HG03103 (cell line): ENCODE results near the gene MUC15.

Source experiments
- ATAC-seq: cut with Tn5 transposase; IDR thresholded peaks from one replicate; pipeline ENCODE4 v1.9.1; 2021; ENCODE audit warnings: low read depth; ENCODE audit not compliant: unreplicated experiment

Gene MUC15

DNA sequence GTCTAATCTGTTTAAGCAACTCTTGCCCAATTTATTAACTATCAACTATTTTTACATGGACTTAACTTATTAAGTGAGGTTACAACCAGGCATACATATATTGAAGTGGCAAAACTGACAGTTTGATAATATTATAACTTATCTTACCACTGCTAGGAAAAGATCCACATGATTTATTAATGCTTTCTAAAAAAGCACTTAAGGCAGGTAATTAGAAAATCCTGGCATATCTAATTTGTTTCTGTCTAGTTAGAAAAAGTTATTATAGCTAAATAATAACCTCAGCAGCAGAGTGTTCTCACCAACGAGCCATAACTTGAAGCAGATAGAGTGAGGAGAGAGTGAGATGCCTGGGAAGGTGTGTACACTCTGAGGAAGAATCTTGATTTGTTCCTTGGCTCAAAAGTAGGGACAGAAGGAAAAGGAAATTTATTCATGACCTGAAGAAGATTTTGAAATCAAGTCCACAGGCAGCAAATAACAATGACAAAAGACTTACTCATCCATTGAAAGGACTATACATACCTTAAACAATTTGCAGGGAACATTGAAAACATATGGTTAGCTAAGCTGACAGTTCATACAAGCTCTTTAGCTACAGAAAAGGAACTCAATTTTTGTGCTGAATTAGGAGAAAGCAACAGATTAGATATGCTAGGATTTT is 7.1 kb upstream of the MUC15 start:
- no peak for ATAC-seq

- ATAC-seq, result no peak
These were observed 3.9 kb upstream of the MUC15 start for GRCh38 chr11:26575946-26576345.

DNA sequence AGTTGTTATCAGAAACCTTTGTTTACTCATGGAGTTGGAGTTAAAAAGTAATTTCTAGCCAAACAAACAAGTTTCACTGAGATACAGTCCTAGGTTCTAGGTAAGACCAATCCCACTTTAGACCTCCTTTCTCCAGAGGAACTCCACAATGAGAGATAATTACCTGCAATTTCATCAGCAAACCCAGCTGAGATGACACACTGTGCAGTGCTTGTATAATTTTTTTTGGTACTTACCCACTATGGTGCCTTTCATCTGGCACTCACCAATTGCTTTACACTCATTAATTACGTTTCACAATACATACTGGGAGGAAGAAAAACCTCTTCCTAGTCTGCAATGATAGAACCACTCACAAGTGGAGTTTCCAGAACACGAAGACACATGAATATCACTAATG is 1.8 kb upstream of the MUC15 start:
- no peak for ATAC-seq

DNA sequence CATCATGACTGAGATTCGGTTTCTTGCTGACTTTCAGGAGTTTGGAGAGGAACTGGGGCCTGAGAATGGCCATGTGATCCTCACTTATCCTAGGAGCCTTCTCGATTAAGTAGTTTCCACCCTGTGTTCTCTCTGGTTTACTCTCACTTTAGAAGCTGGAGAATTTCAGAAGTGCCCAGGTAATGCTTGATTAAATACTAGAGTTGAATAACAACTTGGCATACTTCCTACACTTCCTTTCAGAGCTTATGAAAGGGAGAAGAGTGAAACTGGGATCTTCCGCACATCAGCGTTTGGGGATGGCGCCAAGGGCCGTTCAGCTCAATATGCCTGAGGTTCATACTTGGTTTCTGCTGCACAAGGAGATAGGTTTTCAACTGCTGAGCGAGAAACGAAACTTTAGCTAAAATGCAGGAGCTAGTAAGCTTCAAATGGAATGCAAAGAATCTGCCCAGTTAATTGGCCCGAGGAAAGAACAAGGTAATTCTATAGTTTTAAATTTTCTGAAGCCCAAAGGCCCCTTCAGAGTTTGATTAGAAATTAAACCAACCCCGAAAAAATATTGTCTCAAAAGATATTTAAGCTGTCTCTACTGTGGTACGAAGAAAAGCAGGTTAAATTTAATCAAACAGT is 823 bp upstream of the MUC15 start:
- no peak for ATAC-seq

- no peak for ATAC-seq
These were observed 2.4 kb downstream of the MUC15 start for GRCh38 chr11:26569646-26570045.

DNA sequence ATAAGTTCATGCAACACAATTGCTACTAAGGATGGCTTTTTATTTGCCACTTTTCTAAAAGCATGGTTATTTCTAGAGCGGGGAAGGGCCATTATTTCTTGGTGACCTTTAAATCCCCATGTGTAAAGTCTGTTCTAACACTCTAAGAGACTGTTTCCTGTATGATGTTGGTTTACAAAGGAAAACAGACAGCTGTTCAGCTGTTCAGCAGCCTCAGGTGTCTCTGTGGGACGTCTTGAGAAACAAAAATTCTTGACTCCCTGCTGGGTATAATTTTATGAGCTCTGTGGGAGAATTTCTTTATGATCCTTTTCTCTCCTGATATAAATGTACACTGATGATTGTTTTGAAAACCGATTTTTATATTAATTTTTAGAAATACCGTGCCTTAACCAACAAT is 13.9 kb downstream of the MUC15 start:
- ATAC-seq, result no peak

GRCh38 chr11:26557666-26558065 is 14.4 kb downstream of the MUC15 start:
- ATAC-seq, result no peak

- no peak for ATAC-seq
These were observed 15.5 kb downstream of the MUC15 start for GRCh38 chr11:26556582-26556981.

GRCh38 chr11:26554455-26554854 is 17.6 kb downstream of the MUC15 start:
- ATAC-seq, result no peak

DNA sequence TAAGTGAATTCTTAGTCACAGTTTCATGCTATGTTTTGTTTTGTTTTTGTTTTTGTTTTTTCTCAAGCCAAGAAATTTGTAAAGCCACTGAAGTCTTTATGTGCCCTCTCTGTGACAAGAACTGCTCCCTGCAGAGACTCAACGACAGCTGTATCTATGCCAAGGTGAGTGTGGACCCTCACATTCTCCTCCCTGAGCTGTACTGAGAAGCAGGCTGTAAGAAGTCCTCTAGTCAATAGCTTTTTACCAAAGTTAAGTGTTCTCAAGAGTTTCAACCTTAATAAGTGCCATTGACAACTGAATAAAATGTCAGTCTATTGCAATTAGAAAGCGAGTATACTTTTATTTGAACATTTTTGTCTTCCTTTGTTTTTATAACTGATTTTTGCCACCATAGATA is 18.9 kb downstream of the MUC15 start:
- ATAC-seq, result no peak

DNA sequence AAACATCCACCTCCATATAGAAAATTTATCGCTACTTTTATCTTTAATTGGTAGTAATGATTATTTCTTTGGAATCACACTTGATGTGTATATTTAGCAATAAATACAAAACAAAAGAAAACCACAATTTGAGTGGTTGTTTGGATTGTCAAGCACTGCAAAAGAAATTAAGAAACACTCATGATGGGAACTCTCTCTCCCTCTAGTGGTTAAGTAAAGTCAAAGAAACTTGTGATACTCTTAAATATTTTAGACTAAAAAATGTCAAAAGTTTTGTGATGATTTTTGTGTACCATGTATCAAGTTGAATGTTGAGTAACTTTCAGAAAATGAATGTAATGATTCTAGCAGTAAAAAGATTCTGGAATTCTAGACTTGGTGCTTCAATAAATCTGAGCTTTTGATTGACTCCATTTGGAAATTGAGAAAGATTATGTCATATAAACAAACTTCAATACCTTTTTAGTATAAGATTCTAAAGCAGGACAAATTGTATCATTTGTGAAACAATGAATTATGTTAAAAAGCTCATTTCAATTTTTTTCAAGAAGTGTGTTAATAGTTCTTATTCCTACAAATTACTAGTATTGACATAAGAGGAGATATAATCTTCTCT is 20.8 kb downstream of the MUC15 start:
- no peak for ATAC-seq

GRCh38 chr11:26550022-26550421 is 22.0 kb downstream of the MUC15 start:
- ATAC-seq, result no peak

DNA sequence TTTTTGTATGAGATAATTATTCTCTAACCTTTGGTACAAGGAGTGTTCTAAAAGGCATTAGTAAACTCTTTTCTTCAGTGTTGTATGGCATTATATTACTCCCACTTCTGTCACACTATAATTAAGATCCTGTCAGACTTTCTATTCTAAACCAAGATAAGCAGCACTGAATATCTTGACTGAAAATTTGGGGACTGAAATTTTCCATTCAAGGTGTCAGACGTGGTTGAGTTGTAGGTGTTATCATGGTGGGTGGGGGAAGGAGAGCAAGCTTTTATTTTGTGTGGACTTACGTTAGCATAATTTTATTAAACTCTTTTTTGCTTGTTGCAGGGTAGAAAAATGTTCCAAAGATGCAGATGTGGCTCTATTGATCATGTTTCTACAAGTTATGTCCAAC is 22.9 kb downstream of the MUC15 start:
- no peak for ATAC-seq

DNA sequence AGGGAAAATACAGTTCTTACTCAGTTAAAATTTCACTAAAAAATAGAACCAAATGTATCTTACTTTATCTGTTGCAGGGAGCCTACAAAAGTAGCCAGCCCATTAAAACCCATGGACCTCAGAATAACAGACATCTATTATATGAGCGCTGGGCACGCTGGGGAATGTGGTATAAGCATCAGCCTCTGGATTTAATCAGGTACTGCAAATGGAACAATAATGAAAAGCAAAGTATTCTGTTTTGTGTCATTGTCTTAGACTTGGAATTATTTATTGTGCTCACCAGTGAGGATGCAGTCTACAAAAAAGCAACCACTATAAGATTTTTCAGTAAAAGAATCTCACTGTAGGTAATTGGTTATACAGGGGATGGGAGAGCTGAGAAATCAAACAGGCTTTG is 30.2 kb downstream of the MUC15 start:
- no peak for ATAC-seq

GRCh38 chr11:26539517-26539916 is 32.5 kb downstream of the MUC15 start:
- no peak for ATAC-seq

GRCh38 chr11:26537341-26537740 is 34.7 kb downstream of the MUC15 start:
- no peak for ATAC-seq

GRCh38 chr11:26527685-26528084 is 44.4 kb downstream of the MUC15 start:
- ATAC-seq, result no peak

GRCh38 chr11:26522912-26523610 is 49.0 kb downstream of the MUC15 start:
- no peak for ATAC-seq

- ATAC-seq, result no peak
These were observed 52.6 kb downstream of the MUC15 start for GRCh38 chr11:26519469-26519868.

GRCh38 chr11:26512196-26512595 is 59.9 kb downstream of the MUC15 start:
- no peak for ATAC-seq

DNA sequence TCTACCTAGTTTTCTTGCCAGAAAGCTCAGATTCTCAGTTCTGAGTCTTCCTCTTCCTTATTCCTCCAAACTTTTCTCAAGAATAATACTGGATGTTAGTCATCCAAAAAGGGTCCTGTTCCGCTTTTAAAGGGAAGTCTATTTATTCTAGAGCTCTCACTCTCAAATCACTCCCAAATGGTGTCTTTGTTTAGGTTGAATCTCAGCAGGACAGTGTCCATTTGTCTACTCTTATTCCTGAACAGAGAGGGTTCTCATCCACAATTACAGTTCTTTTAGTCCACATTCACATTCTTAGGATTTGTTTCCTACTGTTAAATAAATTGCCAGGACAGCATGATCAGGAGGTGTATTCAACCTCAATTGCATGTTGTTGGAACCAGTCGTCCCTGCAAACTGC is 61.3 kb downstream of the MUC15 start:
- no peak for ATAC-seq

DNA sequence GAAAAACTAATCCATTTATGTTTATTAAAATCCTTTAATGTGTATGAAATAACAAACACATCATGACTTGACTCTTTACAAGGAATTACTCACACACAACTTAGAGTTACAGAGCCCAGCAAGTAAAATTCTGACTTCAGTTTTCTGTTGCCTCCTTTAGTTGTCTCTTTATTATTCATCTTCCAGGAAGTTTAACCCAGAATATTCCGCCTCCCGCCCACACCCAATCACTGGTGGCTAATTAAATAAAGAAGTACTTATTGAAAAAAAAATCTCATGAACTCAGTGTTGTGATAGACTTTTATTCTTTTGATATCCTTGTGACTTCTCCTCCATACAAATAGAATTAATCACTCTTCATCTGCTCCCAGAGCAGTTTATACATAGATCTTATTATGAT is 61.9 kb downstream of the MUC15 start:
- ATAC-seq, result no peak
